ENCODE results near the gene RFC2.
"Not testable (repeated sequence)": the region's sequence is repeated elsewhere in the genome, so short reads cannot be mapped to it uniquely, and the experiment has no call there.

Gene RFC2

GRCh38 chr7:74219416-74219815, 34.8 kb downstream of the RFC2 start:
- DNase-seq (ENCODE audit: low spot score) = no peak

- DNase-seq (ENCODE audit: low spot score) = no peak
Measured at GRCh38 chr7:74218343-74218698, 35.9 kb downstream of the RFC2 start.

GRCh38 chr7:74217455-74218342, 36.5 kb downstream of the RFC2 start:
- DNase-seq (ENCODE audit: low spot score) = no peak

GRCh38 chr7:74216361-74216761, 37.8 kb downstream of the RFC2 start:
- no peak for DNase-seq (ENCODE audit: low spot score)

GRCh38 chr7:74215921-74216320, 38.3 kb downstream of the RFC2 start:
- no peak for DNase-seq (ENCODE audit: low spot score)

- no peak for DNase-seq (ENCODE audit: low spot score)
Measured at GRCh38 chr7:74214816-74215630, 39.2 kb downstream of the RFC2 start.

- DNase-seq (ENCODE audit: low spot score) = no peak
Measured at GRCh38 chr7:74212661-74213060, 41.5 kb downstream of the RFC2 start.

GRCh38 chr7:74208241-74208640, 46.0 kb downstream of the RFC2 start:
- DNase-seq (ENCODE audit: low spot score) = not testable (repeated sequence)

- no peak for DNase-seq (ENCODE audit: low spot score)
Measured at GRCh38 chr7:74207586-74207985, 46.6 kb downstream of the RFC2 start.

GRCh38 chr7:74206589-74207120, 47.5 kb downstream of the RFC2 start:
- peak; percentile 77 for DNase-seq (ENCODE audit: low spot score)

- DNase-seq (ENCODE audit: low spot score) = not testable (repeated sequence)
Measured at GRCh38 chr7:74206052-74206451, 48.1 kb downstream of the RFC2 start.

GRCh38 chr7:74203956-74204618, 50.1 kb downstream of the RFC2 start:
- no peak for DNase-seq (ENCODE audit: low spot score)

GRCh38 chr7:74202841-74203556, 51.2 kb downstream of the RFC2 start:
- no peak for DNase-seq (ENCODE audit: low spot score)

- no peak for DNase-seq (ENCODE audit: low spot score)
Measured at GRCh38 chr7:74199551-74200355, 54.4 kb downstream of the RFC2 start.

- no peak for DNase-seq (ENCODE audit: low spot score)
Measured at GRCh38 chr7:74197449-74198124, 56.6 kb downstream of the RFC2 start.

- not testable (repeated sequence) for DNase-seq (ENCODE audit: low spot score)
Measured at GRCh38 chr7:74195968-74196654, 58.1 kb downstream of the RFC2 start.

GRCh38 chr7:74195139-74195860, 58.9 kb downstream of the RFC2 start:
- DNase-seq (ENCODE audit: low spot score) = not testable (repeated sequence)

- no peak for DNase-seq (ENCODE audit: low spot score)
Measured at GRCh38 chr7:74194686-74195085, 59.5 kb downstream of the RFC2 start.

All from SK-N-DZ (cell line).